PC-3 (cell line): Measurements from ENCODE around the gene LENEP. TPM values are rescaled to one million over a fixed set of nuclear protein-coding genes. Genes with fewer than 3 reads are reported as not detected.
"Not testable (repeated sequence)": the region's sequence is repeated elsewhere in the genome, so short reads cannot be mapped to it uniquely, and the experiment has no call there.

Experiments
- ATAC-seq: fragments of 200-7000 bp; cut with Tn5 transposase; 2 replicates; pipeline ENCODE4 v1.9.1; 2020; ENCODE audit warnings: mild to moderate bottlenecking, moderate library complexity
- BruUV-seq: library from RNA; stranded (reverse); fragments of 400-500 nt; replicated peaks from 2 replicates; lab custom pipeline; 2021; lab: Mats Ljungman, UMichigan
- CTCF ChIA-PET: fragments of 300-600 bp; sonication (Branson Sonifier 250); formaldehyde crosslinking; loops from one replicate; lab custom pipeline; 2022; ENCODE audit warnings: antibody characterized with exemption; lab: Charles Lee
- POLR2A ChIA-PET: fragments of 300-600 bp; sonication (Branson Sonifier 250); formaldehyde crosslinking; loops from one replicate; lab custom pipeline; 2022; ENCODE audit warnings: antibody characterized with exemption; ENCODE audit not compliant: unreplicated experiment; lab: Charles Lee
- DNase-seq: peaks from one replicate; pipeline ENCODE4 v3.0.0-alpha.2; 2015
- H2AFZ ChIP-seq: fragments of 300-600 bp; sonication (generic); 2 replicates; pipeline ENCODE4 v1.6.0; 2016; ENCODE audit warnings: antibody characterized with exemption, low read length
- H3F3A ChIP-seq: fragments of 300-600 bp; sonication (generic); one replicate; pipeline ENCODE4 v1.6.0; 2017; ENCODE audit warnings: antibody characterized with exemption, low read length, control low read depth, mild to moderate bottlenecking; ENCODE audit not compliant: unreplicated experiment
- H3K27ac ChIP-seq: fragments of 300-600 bp; sonication (generic); 2 replicates; pipeline ENCODE4 v1.5.1; 2016; ENCODE audit warnings: mild to moderate bottlenecking, low read length
- H3K27me3 ChIP-seq: fragments of 300-600 bp; sonication (generic); 2 replicates; pipeline ENCODE4 v1.6.1; 2016; ENCODE audit warnings: low read length, mixed read lengths
- H3K36me3 ChIP-seq: fragments of 300-600 bp; sonication (generic); 2 replicates; pipeline ENCODE4 v1.6.1; 2016; ENCODE audit warnings: low read depth, mixed run types, low read length, mixed read lengths
- H3K4me1 ChIP-seq: fragments of 300-600 bp; sonication (generic); 2 replicates; pipeline ENCODE4 v1.5.1; 2016; ENCODE audit warnings: low read length; ENCODE audit not compliant: insufficient read depth
- H3K4me2 ChIP-seq: fragments of 300-600 bp; sonication (generic); 2 replicates; pipeline ENCODE4 v1.6.0; 2016; ENCODE audit warnings: low read length
- H3K4me3 ChIP-seq: fragments of 300-600 bp; sonication (generic); 2 replicates; pipeline ENCODE4 v1.5.1; 2016; ENCODE audit warnings: mild to moderate bottlenecking, low read length, mixed read lengths
- H3K79me2 ChIP-seq: fragments of 300-600 bp; sonication (generic); 2 replicates; pipeline ENCODE4 v1.6.1; 2017; ENCODE audit warnings: low read length, mixed read lengths
- H3K9ac ChIP-seq: fragments of 300-600 bp; sonication (generic); 2 replicates; pipeline ENCODE4 v1.6.0; 2016; ENCODE audit warnings: mild to moderate bottlenecking, low read length
- H3K9me2 ChIP-seq: fragments of 300-600 bp; sonication (generic); replicated peaks from 2 replicates; pipeline ENCODE4 v1.6.1; 2016; ENCODE audit warnings: mixed run types, low read length, mixed read lengths
- H3K9me3 ChIP-seq: fragments of 300-600 bp; sonication (generic); 2 replicates; pipeline ENCODE4 v1.6.1; 2016; ENCODE audit warnings: low read length, mixed read lengths
- H4K20me1 ChIP-seq: fragments of 300-600 bp; sonication (generic); 2 replicates; pipeline ENCODE4 v1.6.1; 2016; ENCODE audit warnings: low read length, mixed read lengths
- CTCF ChIP-seq: fragments of 300-600 bp; sonication (generic); conservative IDR thresholded peaks from 2 replicates; pipeline ENCODE4 v1.5.1; 2017; ENCODE audit warnings: antibody characterized with exemption, low read depth, mild to moderate bottlenecking, low read length
- EZH2 ChIP-seq: fragments of 300-600 bp; sonication (generic); IDR thresholded peaks from one replicate; pipeline ENCODE4 v1.6.1; 2017; ENCODE audit warnings: antibody characterized with exemption, mild to moderate bottlenecking, low read length; ENCODE audit not compliant: unreplicated experiment
- EZH2phosphoT487 ChIP-seq: fragments of 300-600 bp; sonication (generic); IDR thresholded peaks from 2 replicates; pipeline ENCODE4 v1.6.1; 2018; ENCODE audit warnings: mild to moderate bottlenecking, antibody characterized with exemption, low read length, borderline replicate concordance
- intact Hi-C: fragments of 100-400 bp; cut with micrococcal nuclease; formaldehyde crosslinking; loops from 2 replicates; pipeline ENCODE4 v1.9.0; 2023
- total RNA-seq: library from RNA; depleted of rRNA; stranded (reverse); fragments of >200 nt; gene quantifications from 2 replicates; pipeline ENCODE4 v1.2.3, GENCODE V29; 2014

Gene LENEP
- total RNA-seq, 1 experiment from 2014 or later, result not detected

- no peaks in the 10 kb centered on the region for H3K9me2 ChIP-seq
- H3F3A ChIP-seq, result peaks cover 9% of the 10 kb centered on the region
- no peak for TF ChIP-seq EZH2phosphoT487
- no peak for TF ChIP-seq CTCF
- peak overlapping the region; percentile 65 for H2AFZ ChIP-seq
- no peaks in the 10 kb centered on the region for H3K9me3 ChIP-seq
- no peaks in the 10 kb centered on the region for H3K27me3 ChIP-seq
- peaks cover 20% of the 10 kb centered on the region for H3K36me3 ChIP-seq
- H3K27ac ChIP-seq, result peak overlapping the region; percentile 96
- peak overlapping the region; percentile 80 for H3K4me3 ChIP-seq
- H4K20me1 ChIP-seq, result peaks cover 13% of the 10 kb centered on the region; the same call in 1 of the 2 replicates
- intact Hi-C loops, result loop anchor here (1.0 to 5.0 kb wide), 4 partner anchors 26 to 162 kb away; partner anchors contain the start of genes EFNA4 and SLC50A1
- H3K79me2 ChIP-seq, result peaks cover 71% of the 10 kb centered on the region
- DNase-seq, result peak; percentile 98
- peak overlapping the region; percentile 89 for H3K9ac ChIP-seq
- ATAC-seq, result peak; percentile 32
- CTCF ChIA-PET, result interaction anchor here (1.0 kb wide), 1 partner anchor 110 kb away, joined by 3 read pairs; no protein-coding TSS in a partner anchor
- H3K4me2 ChIP-seq, result peak overlapping the region; percentile 88
- H3K4me1 ChIP-seq, result peaks cover 55% of the 10 kb centered on the region
- BruUV-seq, result no TSS peak
- POLR2A ChIA-PET, result no interaction called here
These were observed 18.5 kb upstream of the LENEP start for GRCh38 chr1:154974808-154975408.

GRCh38 chr1:154975409-154976059 is 17.9 kb upstream of the LENEP start:
- Histone ChIP-seq H3K9me2 (no peaks in the 10 kb centered on the region), H3K4me3 (peak overlapping the region; percentile 80), H3K9ac (peak overlapping the region; percentile 89), H3K4me1 (peaks cover 48% of the 10 kb centered on the region), H2AFZ (peak overlapping the region; percentile 65), H4K20me1 (peaks cover 13% of the 10 kb centered on the region; the same call in 1 of the 2 replicates), H3K79me2 (peaks cover 65% of the 10 kb centered on the region), H3K27me3 (no peaks in the 10 kb centered on the region), H3K4me2 (peak overlapping the region; percentile 88), H3K36me3 (peaks cover 23% of the 10 kb centered on the region), H3K27ac (peak overlapping the region; percentile 96), H3F3A (peaks cover 9% of the 10 kb centered on the region), H3K9me3 (no peaks in the 10 kb centered on the region)
- ATAC-seq, result no peak
- DNase-seq, result no peak
- BruUV-seq, result TSS peak; percentile 67
- ChIA-PET POLR2A (no interaction called here), CTCF (interaction anchor here (1.0 kb wide), 1 partner anchor 110 kb away, joined by 3 read pairs; no protein-coding TSS in a partner anchor)
- TF ChIP-seq CTCF, result no peak
- TF ChIP-seq EZH2, result no peak
- intact Hi-C loops, result no loop called here

- H3K9me2 ChIP-seq, H3K27me3 ChIP-seq, BruUV-seq, POLR2A ChIA-PET, ATAC-seq, H2AFZ ChIP-seq, H3K9ac ChIP-seq, DNase-seq, intact Hi-C loops, CTCF ChIA-PET, H3K27ac ChIP-seq, H3K9me3 ChIP-seq: not testable (repeated sequence)
- Histone ChIP-seq H3K4me3 (0 out of 2 replicates have a peak overlapping the region, but pooled peaks have one; percentile 80), H3K4me2 (peak overlapping the region; percentile 41; the same call in 1 of the 2 replicates), H3K79me2 (peaks cover 51% of the 10 kb centered on the region), H3K4me1 (peaks cover 32% of the 10 kb centered on the region), H3F3A (peaks cover 10% of the 10 kb centered on the region), H3K36me3 (peaks cover 26% of the 10 kb centered on the region), H4K20me1 (peaks cover 13% of the 10 kb centered on the region; the same call in 1 of the 2 replicates)
These were observed 15.6 kb upstream of the LENEP start for GRCh38 chr1:154977762-154978161.
